Ecto neural progenitor cell (in vitro differentiated cells): ENCODE results near the gene AGAP9.
"Not testable (repeated sequence)": the region's sequence is repeated elsewhere in the genome, so short reads cannot be mapped to it uniquely, and the experiment has no call there.

Source experiments
- DNase-seq: peaks from one replicate; pipeline ENCODE4 v3.0.0-alpha.2; 2018; ENCODE audit warnings: low spot score

AGAP9 gene

GRCh38 chr10:47523475-47523874, at the start of gene AGAP9:
Gene AGAP9, minus strand, starts transcription at chr10:47523638. Its CDS starts 112 bp downstream, at chr10:47523526.
- DNase-seq: not testable (repeated sequence)

- not testable (repeated sequence) for DNase-seq
Observed at GRCh38 chr10:47571138-47571912, 47.9 kb upstream of the AGAP9 start.

- DNase-seq: not testable (repeated sequence)
Observed at GRCh38 chr10:47566757-47567156, 43.3 kb upstream of the AGAP9 start.

GRCh38 chr10:47566108-47566699, 42.8 kb upstream of the AGAP9 start:
- DNase-seq: not testable (repeated sequence)

- DNase-seq: not testable (repeated sequence)
Observed at GRCh38 chr10:47565517-47565920, 42.1 kb upstream of the AGAP9 start.

GRCh38 chr10:47564953-47565352, 41.5 kb upstream of the AGAP9 start:
- not testable (repeated sequence) for DNase-seq

- DNase-seq: not testable (repeated sequence)
Observed at GRCh38 chr10:47564318-47564717, 40.9 kb upstream of the AGAP9 start.

GRCh38 chr10:47560452-47560851, 37.0 kb upstream of the AGAP9 start:
- not testable (repeated sequence) for DNase-seq

GRCh38 chr10:47559718-47560308, 36.4 kb upstream of the AGAP9 start:
- not testable (repeated sequence) for DNase-seq

- not testable (repeated sequence) for DNase-seq
Observed at GRCh38 chr10:47558109-47558508, 34.7 kb upstream of the AGAP9 start.

GRCh38 chr10:47557616-47558015, 34.2 kb upstream of the AGAP9 start:
- not testable (repeated sequence) for DNase-seq

GRCh38 chr10:47555334-47555733, 31.9 kb upstream of the AGAP9 start:
- DNase-seq: not testable (repeated sequence)

GRCh38 chr10:47554552-47554951, 31.1 kb upstream of the AGAP9 start:
- DNase-seq: not testable (repeated sequence)

- peak; percentile 26 for DNase-seq
Observed at GRCh38 chr10:47553860-47554247, 30.4 kb upstream of the AGAP9 start.

- peak; percentile 89 for DNase-seq
Observed at GRCh38 chr10:47553214-47553859, 29.9 kb upstream of the AGAP9 start.

- DNase-seq: peak; percentile 38
Observed at GRCh38 chr10:47552719-47553118, 29.3 kb upstream of the AGAP9 start.

GRCh38 chr10:47547286-47547685, 23.8 kb upstream of the AGAP9 start:
- not testable (repeated sequence) for DNase-seq

GRCh38 chr10:47536430-47536829, 13.0 kb upstream of the AGAP9 start:
- not testable (repeated sequence) for DNase-seq

GRCh38 chr10:47502313-47502712, 21.1 kb downstream of the AGAP9 start:
- not testable (repeated sequence) for DNase-seq

- DNase-seq: not testable (repeated sequence)
Observed at GRCh38 chr10:47494226-47494625, 29.2 kb downstream of the AGAP9 start.

GRCh38 chr10:47491600-47491999, 31.8 kb downstream of the AGAP9 start, which contains the start of gene FAM25G:
Gene FAM25G, minus strand, starts transcription at chr10:47491700. Its CDS starts 26 bp downstream, at chr10:47491674.
- DNase-seq: not testable (repeated sequence)

- DNase-seq: not testable (repeated sequence)
Observed at GRCh38 chr10:47489630-47490029, 33.8 kb downstream of the AGAP9 start.
